Activated CD4-positive, alpha-beta T cell treated with anti-CD3 and anti-CD28 coated beads for 48 hours (primary cell): ENCODE results near the gene MCM8.

ENCODE experiments used
- DNase-seq: peaks from one replicate; pipeline ENCODE4 v3.0.0-alpha.2; 2020

The MCM8 gene

GRCh38 chr20:6046432-6046831 is 96.0 kb downstream of the MCM8 start:
- DNase-seq, result no peak

GRCh38 chr20:6048391-6048790 is 97.9 kb downstream of the MCM8 start:
- DNase-seq, result no peak
